ENCODE data around the gene SEC31B.

The SEC31B gene

GRCh38 chr10:100479037-100479436 lies 40.6 kb downstream of the SEC31B start:
- peaks cover 58% of the 10 kb centered on the region for H3K27me3 Mint-ChIP-seq (ENCODE audit: low read depth)
- no peak overlapping the region for H3K4me3 Mint-ChIP-seq
- peaks cover 12% of the 10 kb centered on the region for H3K4me1 Mint-ChIP-seq
- TF ChIP-seq CTCF (IDR thresholded peaks at IDR 0.05; ENCODE audit: unreplicated experiment in 3 of 3): no peak
- H3K27ac Mint-ChIP-seq: no peak overlapping the region
- no peaks in the 10 kb centered on the region for H3K36me3 Mint-ChIP-seq (ENCODE audit: low read depth)
- no peaks in the 10 kb centered on the region for H3K9me3 Mint-ChIP-seq

GRCh38 chr10:100477970-100478369 lies 41.7 kb downstream of the SEC31B start:
- H3K9me3 Mint-ChIP-seq: no peaks in the 10 kb centered on the region
- TF ChIP-seq CTCF (IDR thresholded peaks at IDR 0.05; ENCODE audit: unreplicated experiment in 3 of 3): no peak
- no peaks in the 10 kb centered on the region for H3K36me3 Mint-ChIP-seq (ENCODE audit: low read depth)
- no peak overlapping the region for H3K4me3 Mint-ChIP-seq
- no peak overlapping the region for H3K27ac Mint-ChIP-seq
- H3K4me1 Mint-ChIP-seq: peaks cover 2% of the 10 kb centered on the region
- peaks cover 54% of the 10 kb centered on the region for H3K27me3 Mint-ChIP-seq (ENCODE audit: low read depth)

- no peaks in the 10 kb centered on the region for H3K9me3 Mint-ChIP-seq
- H3K4me1 Mint-ChIP-seq: no peaks in the 10 kb centered on the region
- no peak for TF ChIP-seq CTCF (IDR thresholded peaks at IDR 0.05; ENCODE audit: unreplicated experiment in 3 of 3)
- H3K36me3 Mint-ChIP-seq (ENCODE audit: low read depth): no peaks in the 10 kb centered on the region
- H3K4me3 Mint-ChIP-seq: no peak overlapping the region
- no peak overlapping the region for H3K27ac Mint-ChIP-seq
- peaks cover 37% of the 10 kb centered on the region for H3K27me3 Mint-ChIP-seq (ENCODE audit: low read depth)
Measured at GRCh38 chr10:100470367-100470766, 49.3 kb downstream of the SEC31B start.

GRCh38 chr10:100469756-100470155 lies 49.9 kb downstream of the SEC31B start:
- H3K4me1 Mint-ChIP-seq: no peaks in the 10 kb centered on the region
- no peaks in the 10 kb centered on the region for H3K9me3 Mint-ChIP-seq
- H3K27me3 Mint-ChIP-seq (ENCODE audit: low read depth): peaks cover 42% of the 10 kb centered on the region
- H3K36me3 Mint-ChIP-seq (ENCODE audit: low read depth): no peaks in the 10 kb centered on the region
- TF ChIP-seq CTCF (IDR thresholded peaks at IDR 0.05; ENCODE audit: unreplicated experiment in 3 of 3): no peak
- H3K4me3 Mint-ChIP-seq: no peak overlapping the region
- H3K27ac Mint-ChIP-seq: no peak overlapping the region

GRCh38 chr10:100468978-100469377 lies 50.7 kb downstream of the SEC31B start:
- no peak for TF ChIP-seq CTCF (IDR thresholded peaks at IDR 0.05; ENCODE audit: unreplicated experiment in 3 of 3)
- H3K4me3 Mint-ChIP-seq: no peak overlapping the region
- no peaks in the 10 kb centered on the region for H3K4me1 Mint-ChIP-seq
- H3K27me3 Mint-ChIP-seq (ENCODE audit: low read depth): peaks cover 43% of the 10 kb centered on the region
- H3K9me3 Mint-ChIP-seq: no peaks in the 10 kb centered on the region
- no peaks in the 10 kb centered on the region for H3K36me3 Mint-ChIP-seq (ENCODE audit: low read depth)
- H3K27ac Mint-ChIP-seq: no peak overlapping the region

- Mint-ChIP-seq H3K4me3 (no peak overlapping the region), H3K36me3 (ENCODE audit: low read depth) (no peaks in the 10 kb centered on the region)
- no peak for TF ChIP-seq CTCF (IDR thresholded peaks at IDR 0.05; ENCODE audit: unreplicated experiment in 3 of 3)
Measured at GRCh38 chr10:100468322-100468721, 51.3 kb downstream of the SEC31B start.

More at GRCh38 chr10:100468322-100468721, 51.3 kb downstream of the SEC31B start:
- no peaks in the 10 kb centered on the region for H3K4me1 Mint-ChIP-seq
- H3K27me3 Mint-ChIP-seq (ENCODE audit: low read depth): peaks cover 37% of the 10 kb centered on the region
- no peaks in the 10 kb centered on the region for H3K9me3 Mint-ChIP-seq
- no peak overlapping the region for H3K27ac Mint-ChIP-seq

Data from nephron (organoid).